Stomach smooth muscle (tissue), 2 donors: ENCODE results near the gene CDH4.

ENCODE experiments used
- H3K27ac ChIP-seq: one replicate; pipeline ENCODE4 v1.7.0; 2013; ENCODE audit warnings: mild to moderate bottlenecking, low read length, inconsistent platforms
- H3K27me3 ChIP-seq, 2 donors: one replicate each; pipeline ENCODE4 v1.7.0; 2013; ENCODE audit warnings: low read length in 2 of 2; ENCODE audit not compliant: insufficient read depth in 2 of 2, control insufficient read depth in 1 of 2
- H3K36me3 ChIP-seq, 2 donors: one replicate each; pipeline ENCODE4 v1.7.0; 2013; ENCODE audit warnings: low read length in 2 of 2; ENCODE audit not compliant: control insufficient read depth in 2 of 2, insufficient read depth in 2 of 2
- H3K4me1 ChIP-seq: one replicate; pipeline ENCODE4 v1.7.0; 2013; ENCODE audit warnings: low read length; ENCODE audit not compliant: control insufficient read depth, insufficient read depth
- H3K4me3 ChIP-seq, 2 donors: one replicate each; pipeline ENCODE4 v1.7.0; 2013; ENCODE audit warnings: low read length in 2 of 2
- H3K9ac ChIP-seq, 2 donors: one replicate each; pipeline ENCODE4 v1.7.0; 2013; ENCODE audit warnings: low read length in 2 of 2, mild to moderate bottlenecking in 1 of 2
- H3K9me3 ChIP-seq, 2 donors: one replicate each; pipeline ENCODE4 v1.7.0; 2013; ENCODE audit warnings: low read length in 2 of 2; ENCODE audit not compliant: control insufficient read depth in 2 of 2
- donor health status: healthy.
- donor health status: Pancreatic carcinoma.

The CDH4 gene

GRCh38 chr20:61371501-61372136 lies 119.6 kb downstream of the CDH4 start:
- Histone ChIP-seq H3K27me3 (peaks cover 7 to 21% of the 10 kb centered on the region in 2 donors), H3K36me3 (no peaks in the 10 kb centered on the region), H3K4me1 (no peaks in the 10 kb centered on the region), H3K9me3 (peaks cover 0 to 6% of the 10 kb centered on the region in 2 donors), H3K4me3 (no peak overlapping the region), H3K27ac (no peak overlapping the region), H3K9ac (no peak overlapping the region)

GRCh38 chr20:61372137-61373054 lies 120.3 kb downstream of the CDH4 start:
- H3K9ac ChIP-seq, result no peak overlapping the region
- H3K27ac ChIP-seq, result no peak overlapping the region
- peaks cover 7 to 23% of the 10 kb centered on the region in 2 donors for H3K27me3 ChIP-seq
- no peaks in the 10 kb centered on the region for H3K36me3 ChIP-seq
- H3K4me3 ChIP-seq, result no peak overlapping the region
- H3K9me3 ChIP-seq, result peaks cover 0 to 6% of the 10 kb centered on the region in 2 donors
- H3K4me1 ChIP-seq, result no peaks in the 10 kb centered on the region

- Histone ChIP-seq H3K9me3 (peaks cover 0 to 8% of the 10 kb centered on the region in 2 donors), H3K36me3 (no peaks in the 10 kb centered on the region), H3K4me1 (no peaks in the 10 kb centered on the region), H3K27ac (no peak overlapping the region), H3K27me3 (peaks cover 7 to 23% of the 10 kb centered on the region in 2 donors), H3K4me3 (no peak overlapping the region), H3K9ac (no peak overlapping the region)
Measured at GRCh38 chr20:61373055-61373399, 121.0 kb downstream of the CDH4 start.

GRCh38 chr20:61373956-61374545 lies 122.0 kb downstream of the CDH4 start:
- Histone ChIP-seq H3K27ac (no peak overlapping the region), H3K4me3 (no peak overlapping the region), H3K27me3 (peaks cover 7 to 23% of the 10 kb centered on the region in 2 donors), H3K9ac (no peak overlapping the region), H3K36me3 (no peaks in the 10 kb centered on the region), H3K4me1 (no peaks in the 10 kb centered on the region), H3K9me3 (peaks cover 0 to 10% of the 10 kb centered on the region in 2 donors)

GRCh38 chr20:61376541-61377240 lies 124.6 kb downstream of the CDH4 start:
- H3K27me3 ChIP-seq, result peaks cover 5 to 15% of the 10 kb centered on the region in 2 donors
- H3K27ac ChIP-seq, result no peak overlapping the region
- no peak overlapping the region for H3K9ac ChIP-seq
- no peaks in the 10 kb centered on the region for H3K36me3 ChIP-seq
- H3K4me3 ChIP-seq, result no peak overlapping the region
- no peaks in the 10 kb centered on the region for H3K4me1 ChIP-seq
- peaks cover 0 to 11% of the 10 kb centered on the region in 2 donors for H3K9me3 ChIP-seq

- Histone ChIP-seq H3K4me3 (no peak overlapping the region), H3K4me1 (no peaks in the 10 kb centered on the region), H3K27me3 (peaks cover 3 to 9% of the 10 kb centered on the region in 2 donors), H3K27ac (no peak overlapping the region), H3K9me3 (peaks cover 0 to 17% of the 10 kb centered on the region in 2 donors), H3K9ac (no peak overlapping the region), H3K36me3 (no peaks in the 10 kb centered on the region)
Measured at GRCh38 chr20:61378694-61379355, 126.8 kb downstream of the CDH4 start.

GRCh38 chr20:61379898-61380544 lies 128.0 kb downstream of the CDH4 start:
- no peaks in the 10 kb centered on the region for H3K4me1 ChIP-seq
- peaks cover 0 to 18% of the 10 kb centered on the region in 2 donors for H3K9me3 ChIP-seq
- no peaks in the 10 kb centered on the region for H3K36me3 ChIP-seq
- H3K9ac ChIP-seq, result no peak overlapping the region
- no peak overlapping the region for H3K4me3 ChIP-seq
- H3K27me3 ChIP-seq, result peaks cover 3 to 5% of the 10 kb centered on the region in 2 donors
- H3K27ac ChIP-seq, result no peak overlapping the region

- peaks cover 3 to 6% of the 10 kb centered on the region in 2 donors for H3K27me3 ChIP-seq
- H3K4me1 ChIP-seq, result no peaks in the 10 kb centered on the region
- H3K4me3 ChIP-seq, result no peak overlapping the region
- H3K9me3 ChIP-seq, result peaks cover 0 to 14% of the 10 kb centered on the region in 2 donors
- no peak overlapping the region for H3K9ac ChIP-seq
- H3K36me3 ChIP-seq, result no peaks in the 10 kb centered on the region
- H3K27ac ChIP-seq, result no peak overlapping the region
Measured at GRCh38 chr20:61380545-61380915, 128.5 kb downstream of the CDH4 start.

GRCh38 chr20:61382194-61382593 lies 130.1 kb downstream of the CDH4 start:
- H3K9me3 ChIP-seq, result peaks cover 0 to 14% of the 10 kb centered on the region in 2 donors
- H3K4me3 ChIP-seq, result no peak overlapping the region
- H3K4me1 ChIP-seq, result no peaks in the 10 kb centered on the region
- H3K36me3 ChIP-seq, result no peaks in the 10 kb centered on the region
- peaks cover 3 to 6% of the 10 kb centered on the region in 2 donors for H3K27me3 ChIP-seq
- no peak overlapping the region for H3K27ac ChIP-seq
- no peak overlapping the region for H3K9ac ChIP-seq
